ENCODE measurements around the gene ARHGAP22.

The ARHGAP22 gene

DNA sequence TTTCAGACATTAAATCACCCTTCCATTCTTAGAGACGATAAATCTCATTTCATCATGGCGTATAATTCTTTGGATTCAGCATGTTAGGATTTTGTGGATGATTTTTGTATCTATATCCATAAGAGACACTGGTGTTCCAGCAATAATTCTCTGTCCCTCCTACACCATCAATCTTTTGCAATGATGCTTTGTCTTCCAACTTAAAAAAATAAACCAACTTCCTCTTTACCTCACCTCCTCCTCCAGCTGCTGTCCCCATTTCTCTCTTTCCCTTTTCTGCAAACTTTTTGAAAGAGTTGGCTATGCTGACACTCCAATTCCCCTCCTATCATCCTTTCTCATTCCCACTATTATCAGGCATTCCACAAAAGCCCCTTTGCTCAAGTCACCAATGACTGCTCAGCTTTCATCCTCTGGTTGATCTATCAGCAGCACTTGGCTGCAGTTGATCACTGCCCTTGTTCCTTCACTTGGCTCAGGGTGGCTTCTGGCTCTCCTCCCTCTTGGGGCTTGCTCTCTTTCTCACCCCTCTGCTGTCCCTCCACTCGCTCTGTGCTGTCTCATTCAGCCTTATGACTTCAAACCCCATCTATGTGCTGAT, 130.0 kb downstream of the ARHGAP22 start:
- DNase-seq = no peak

DNA sequence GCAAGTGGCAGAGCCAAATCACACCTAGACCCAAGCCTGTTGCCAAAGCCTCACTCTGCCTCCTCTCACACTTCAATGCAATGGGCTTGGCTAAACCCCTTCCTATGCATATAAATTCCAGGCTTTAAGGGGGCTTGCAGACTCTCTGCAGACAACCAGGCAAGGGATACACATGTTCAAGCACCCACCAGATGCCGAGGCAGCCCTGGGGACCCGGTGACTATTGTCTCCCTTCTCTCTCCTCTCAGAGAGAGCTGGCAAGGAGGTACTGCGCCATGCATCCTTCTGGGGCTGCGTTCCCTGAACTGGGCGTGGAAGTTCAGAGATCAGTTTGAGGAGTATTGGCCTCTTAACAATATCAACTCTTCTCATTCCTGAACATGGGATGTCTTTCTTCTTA, 131.2 kb downstream of the ARHGAP22 start:
- no peak for DNase-seq

DNA sequence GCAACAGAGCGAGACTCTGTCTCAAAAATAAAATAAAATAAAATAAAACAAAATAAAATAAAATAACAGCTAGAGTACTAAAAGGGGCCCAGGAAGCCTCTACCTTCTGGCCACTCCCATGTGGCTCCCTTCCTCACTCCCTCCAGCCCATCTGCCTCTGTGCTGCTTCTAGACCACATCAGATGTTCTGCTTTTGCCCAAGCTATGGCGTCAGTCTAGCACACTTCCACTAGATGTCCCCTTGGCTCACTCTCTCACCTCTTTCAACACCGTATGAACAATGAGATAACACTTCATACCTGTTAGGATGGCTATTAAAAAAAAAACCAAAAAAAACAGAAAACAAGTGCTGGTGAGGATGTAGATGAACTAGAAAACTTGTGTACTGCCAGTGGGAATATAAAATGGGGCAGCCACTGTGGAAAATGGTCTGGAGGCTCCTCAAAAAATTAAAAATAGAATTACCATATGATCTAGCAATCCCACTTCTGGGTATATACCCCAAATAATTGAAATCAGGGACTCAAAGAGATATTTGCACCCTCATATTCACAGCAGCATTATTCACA, 132.3 kb downstream of the ARHGAP22 start:
- DNase-seq = no peak

DNA sequence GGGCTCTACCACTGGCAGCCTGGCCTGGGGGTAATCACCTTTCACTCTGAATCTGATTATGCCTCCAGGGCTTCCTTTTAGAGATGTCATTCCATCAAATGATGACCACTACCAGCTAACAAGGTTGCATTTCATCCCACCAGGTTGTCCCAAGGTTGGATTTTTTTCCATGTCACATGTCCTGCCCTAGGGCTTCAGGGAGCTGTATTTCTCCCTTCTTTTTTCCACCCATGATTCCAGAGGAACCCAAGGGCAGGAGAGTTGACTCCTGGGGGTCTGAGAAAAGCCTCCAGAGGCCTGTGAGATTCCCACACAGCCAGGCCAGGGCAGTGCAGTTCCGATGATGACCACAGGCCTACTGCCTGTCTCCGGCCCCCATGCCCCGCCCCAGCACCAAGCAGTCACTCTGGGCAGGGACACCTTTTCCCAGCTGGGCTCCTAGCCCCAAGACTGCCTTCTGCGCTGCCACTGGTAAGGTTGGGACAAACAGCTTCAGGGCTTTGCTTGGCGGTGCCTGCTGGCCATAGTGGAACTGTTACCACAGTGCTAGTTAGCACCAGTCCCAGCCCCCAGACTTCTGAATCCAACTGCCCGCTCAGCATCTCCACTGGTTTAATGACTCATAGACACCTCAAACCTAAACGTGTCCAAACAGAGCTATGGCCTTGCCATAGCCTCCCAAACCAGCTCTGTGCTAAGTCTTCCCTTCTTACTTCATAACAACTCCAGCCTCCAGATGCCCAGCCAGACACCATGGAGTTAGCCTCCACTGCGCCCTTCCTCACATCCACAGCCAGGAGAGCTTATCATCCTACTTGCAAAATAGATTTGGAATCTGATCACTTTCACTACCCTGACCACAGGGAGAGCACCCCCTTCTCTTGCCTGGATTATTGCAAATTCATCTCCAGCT, 133.7 kb downstream of the ARHGAP22 start:
- DNase-seq = no peak

DNA sequence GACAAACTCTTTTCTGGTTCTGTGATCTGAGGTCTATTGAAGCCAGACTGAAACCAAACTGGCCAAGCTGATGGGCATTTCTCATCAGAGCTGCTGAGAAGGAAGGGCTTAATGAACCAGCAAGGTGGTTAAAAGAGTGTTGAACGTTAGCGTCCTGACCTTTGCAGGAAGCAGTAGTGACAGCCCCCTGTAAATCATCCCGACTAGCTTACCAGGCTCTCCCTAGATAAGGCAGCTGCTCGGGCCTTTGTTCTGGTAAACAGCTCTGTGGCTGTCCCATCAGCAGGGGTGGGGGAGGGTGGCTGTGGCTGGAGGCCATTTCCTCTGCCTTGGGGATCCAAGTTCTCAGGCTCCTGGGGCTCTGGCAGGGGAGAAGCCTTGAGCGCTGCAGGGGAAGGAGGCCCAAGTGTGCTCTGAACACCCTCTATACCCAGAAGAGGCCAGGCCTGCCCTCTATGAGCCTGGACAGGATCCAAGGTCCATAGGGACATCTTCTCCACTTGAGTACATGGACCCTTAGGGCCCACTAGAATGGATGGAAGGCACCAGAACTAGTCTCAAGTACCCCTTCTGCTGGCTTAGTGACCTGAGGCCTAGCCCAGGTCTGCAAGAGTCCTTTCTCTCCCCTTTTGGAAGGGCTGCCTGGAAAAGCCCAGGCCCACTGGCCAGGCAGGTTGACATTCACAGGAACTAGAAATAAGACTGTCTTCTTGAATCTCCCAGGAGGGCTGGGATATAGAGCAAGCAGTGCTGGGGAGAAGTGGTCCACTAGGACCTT, 134.6 kb downstream of the ARHGAP22 start:
- no peak for DNase-seq

DNA sequence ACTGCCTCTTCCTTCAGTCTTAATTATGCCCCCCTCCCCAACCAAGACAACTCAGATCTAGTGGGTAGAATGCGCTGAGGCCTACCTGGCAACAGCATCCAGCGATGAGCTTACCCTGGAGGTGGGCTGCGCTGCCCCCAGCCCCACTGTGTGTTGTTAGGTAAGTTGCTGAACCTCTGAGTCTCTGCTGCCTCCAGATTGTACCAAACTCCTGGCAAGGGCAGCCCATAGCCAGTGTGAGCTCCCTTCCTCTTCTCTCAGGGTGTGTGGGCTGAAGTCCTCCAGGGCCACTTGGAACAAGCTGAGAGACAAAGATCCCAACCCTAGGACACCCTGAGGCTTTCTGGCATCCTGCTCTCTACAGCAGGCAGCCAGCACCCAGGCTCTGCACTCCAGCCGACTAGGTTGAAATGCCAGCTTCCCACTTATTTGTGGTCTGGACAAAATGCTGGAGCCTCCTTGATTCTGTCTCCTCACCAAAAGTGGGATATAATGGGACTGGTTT, 135.3 kb downstream of the ARHGAP22 start:
- no peak for DNase-seq

DNA sequence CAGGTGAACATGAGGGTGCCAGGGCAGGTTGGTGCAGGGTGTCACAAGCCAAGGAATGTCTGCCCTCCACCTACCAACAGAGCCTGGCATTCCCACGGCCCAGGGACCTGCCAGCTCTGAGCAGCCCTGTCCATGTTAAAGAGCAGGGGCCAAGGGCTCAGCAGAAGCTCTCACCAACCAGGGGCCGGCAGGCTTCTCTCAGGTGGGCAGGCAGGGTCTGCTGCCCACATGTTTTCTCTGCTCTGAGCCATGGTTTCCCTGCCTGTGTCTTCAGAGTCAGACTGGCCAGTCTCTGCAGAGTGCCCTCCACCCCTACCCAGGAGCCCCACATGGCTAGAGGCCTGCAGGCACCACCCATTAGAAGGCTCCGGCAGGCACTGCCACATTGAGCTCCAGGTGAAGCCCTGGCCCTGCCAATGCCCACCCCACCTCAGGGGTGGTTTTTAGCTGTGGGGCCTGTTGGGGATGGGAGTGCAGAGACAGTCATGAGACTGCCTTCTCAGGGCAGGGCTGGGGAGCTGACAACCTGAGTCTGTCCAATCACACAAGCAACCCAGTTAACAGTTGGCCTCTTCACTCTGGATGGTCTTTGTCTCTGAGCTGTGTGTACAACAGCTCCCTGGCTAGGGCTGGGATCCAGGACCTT, 135.9 kb downstream of the ARHGAP22 start:
- no peak for DNase-seq

DNA sequence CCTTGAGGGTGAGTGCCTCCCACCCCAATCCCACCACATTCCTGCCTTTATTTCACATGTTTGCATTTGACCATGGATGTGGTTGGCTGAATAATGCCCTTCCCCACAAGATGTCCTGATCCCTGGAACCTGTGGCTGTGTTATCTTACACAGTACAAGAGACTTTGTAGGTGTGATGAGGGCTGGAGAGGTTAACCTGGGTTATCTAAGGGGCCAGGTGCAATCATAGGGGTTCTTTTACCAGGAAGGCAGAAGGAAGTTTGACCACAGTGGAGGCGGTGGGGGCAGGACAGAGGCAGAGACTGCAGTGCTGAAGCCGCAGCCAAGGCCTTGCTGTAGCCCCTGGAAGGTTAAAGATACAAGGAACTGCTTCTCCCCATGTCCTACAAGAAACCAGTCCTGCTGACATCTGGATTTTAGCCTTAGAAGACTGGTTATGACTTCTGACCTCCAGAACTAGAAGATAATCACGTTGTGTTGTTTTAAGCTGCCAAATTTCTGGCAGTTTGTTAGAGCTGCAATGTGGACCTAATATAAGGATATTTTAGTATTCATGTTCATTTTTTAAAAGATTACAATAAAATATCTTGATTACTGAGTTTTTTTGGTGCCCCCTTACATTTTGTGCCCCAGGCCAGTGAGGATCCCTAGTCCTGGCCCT, 136.6 kb downstream of the ARHGAP22 start:
- no peak for DNase-seq

DNA sequence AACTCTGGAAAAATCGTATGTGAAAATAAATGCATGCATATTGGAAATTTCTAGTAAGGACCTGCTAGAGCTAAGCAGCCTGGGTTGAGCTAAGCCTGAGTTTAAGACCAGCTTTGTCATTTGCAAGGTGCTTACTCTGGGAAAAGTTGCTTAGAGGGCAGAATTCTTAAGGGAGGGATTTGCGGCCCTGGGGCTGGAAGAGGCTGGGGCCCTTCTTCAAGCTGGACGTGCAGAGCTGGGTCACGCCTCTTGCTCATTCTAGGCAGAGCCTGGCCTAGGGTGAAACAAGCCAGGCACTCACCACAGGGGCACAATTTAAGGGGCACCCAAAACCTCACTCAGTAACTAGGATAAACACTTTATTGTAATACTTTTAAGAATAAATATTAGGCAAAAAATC, 137.2 kb downstream of the ARHGAP22 start:
- DNase-seq = no peak

DNA sequence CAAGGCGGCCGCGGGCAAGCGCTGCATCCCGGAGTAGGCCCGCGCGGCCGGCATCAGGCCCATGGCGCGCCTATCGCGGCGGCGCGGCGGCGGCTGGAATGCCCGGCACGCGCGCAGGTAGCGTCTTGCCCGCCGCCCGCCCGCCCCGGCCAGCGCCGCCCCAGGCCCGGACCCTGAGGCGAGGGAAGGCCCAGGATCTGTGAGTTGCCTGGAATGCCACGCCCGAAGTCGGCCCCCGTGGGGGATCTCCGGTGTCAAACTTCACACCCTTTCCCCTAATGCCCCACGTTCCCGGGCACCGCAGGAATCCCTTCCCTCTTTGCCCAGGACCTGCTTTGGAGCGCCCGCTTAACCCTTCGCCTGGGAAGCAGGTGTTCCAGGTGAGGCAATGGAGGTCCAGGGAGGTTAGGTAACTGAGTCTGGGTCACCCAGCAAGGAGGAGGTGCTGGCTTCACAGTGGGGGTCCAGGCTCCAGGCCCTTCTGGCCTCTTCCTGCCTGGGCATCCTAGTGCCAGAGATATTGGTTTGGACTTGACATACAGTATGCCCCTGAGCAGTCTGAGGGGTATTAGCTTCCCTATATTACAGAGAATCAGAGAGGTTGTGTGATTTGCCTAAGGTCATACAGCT, 138.1 kb downstream of the ARHGAP22 start:
- DNase-seq = no peak

DNA sequence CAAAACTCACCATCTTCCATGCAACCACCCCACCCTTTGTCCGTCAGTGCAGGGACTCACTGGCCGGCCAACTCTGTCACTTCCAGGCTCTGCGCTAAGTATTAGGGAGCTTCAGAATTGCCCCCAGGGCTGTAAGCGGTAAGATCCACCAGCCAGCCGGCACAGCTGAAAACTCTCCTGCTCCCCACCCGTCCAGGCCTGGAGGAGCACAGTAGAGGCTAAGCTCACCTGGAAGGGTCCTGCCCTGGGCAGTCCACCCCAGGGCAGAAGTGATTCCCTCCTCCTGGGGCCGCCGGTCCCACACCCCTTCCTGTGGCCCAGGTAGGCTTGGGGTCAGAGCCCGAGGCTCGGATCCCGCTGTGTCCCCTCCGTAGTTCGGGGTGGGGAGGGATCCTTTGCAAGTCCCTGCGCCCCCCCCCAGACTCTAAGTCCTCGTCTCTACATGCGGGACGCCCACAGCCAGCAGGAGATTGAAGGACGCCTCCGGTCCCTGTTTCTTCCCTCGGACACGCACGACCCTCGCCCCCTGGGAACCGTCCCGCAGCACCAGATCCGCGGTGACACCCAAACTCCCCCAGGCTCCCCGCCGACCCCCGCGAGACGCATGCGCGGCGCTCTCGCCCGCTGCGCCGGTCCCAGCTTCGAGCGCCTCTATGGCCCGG, 138.9 kb downstream of the ARHGAP22 start:
- no peak for DNase-seq

DNA sequence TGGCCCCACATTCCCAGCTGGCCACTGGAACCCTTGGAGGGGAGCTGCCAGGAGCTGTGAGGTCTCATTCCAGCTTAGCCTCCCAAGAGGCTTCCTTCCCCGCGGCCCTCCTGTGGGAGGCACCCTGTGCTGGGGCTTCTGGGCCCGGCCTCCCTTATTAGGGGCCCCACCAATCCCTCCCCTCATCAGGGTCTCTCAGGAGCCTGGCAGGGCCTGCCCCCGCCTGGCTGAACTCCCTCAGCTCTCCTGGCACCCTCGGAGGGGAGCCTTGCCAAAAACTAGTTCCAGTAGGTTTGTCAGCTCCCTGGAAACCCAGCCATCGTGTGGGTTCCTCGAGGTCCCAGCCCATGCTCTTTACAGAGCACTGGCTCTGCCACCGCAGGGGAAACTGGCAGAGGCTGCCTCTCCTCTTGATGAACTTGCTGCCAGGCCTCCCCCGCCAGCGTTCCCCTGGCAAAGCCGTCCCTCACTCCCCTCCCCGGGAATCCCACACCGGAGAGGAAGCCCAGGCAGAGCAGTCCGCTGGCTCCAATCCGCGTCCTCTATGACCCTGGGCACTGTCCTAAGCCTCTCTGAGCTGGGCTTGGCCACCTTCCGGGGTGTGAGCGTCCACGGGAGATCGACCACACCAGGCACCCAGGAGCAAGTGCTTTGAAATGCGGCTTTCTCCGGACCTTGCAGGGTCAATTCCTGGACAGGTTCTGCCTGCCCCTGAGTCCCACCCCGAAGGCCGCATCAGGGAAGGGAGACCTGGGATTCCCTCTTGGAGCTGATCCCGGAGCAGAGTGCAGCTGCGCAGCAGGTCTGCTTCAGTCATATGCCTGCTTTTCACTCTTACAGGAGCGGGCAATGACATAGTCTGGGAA, 139.8 kb downstream of the ARHGAP22 start:
- DNase-seq = peak; percentile 60

DNA sequence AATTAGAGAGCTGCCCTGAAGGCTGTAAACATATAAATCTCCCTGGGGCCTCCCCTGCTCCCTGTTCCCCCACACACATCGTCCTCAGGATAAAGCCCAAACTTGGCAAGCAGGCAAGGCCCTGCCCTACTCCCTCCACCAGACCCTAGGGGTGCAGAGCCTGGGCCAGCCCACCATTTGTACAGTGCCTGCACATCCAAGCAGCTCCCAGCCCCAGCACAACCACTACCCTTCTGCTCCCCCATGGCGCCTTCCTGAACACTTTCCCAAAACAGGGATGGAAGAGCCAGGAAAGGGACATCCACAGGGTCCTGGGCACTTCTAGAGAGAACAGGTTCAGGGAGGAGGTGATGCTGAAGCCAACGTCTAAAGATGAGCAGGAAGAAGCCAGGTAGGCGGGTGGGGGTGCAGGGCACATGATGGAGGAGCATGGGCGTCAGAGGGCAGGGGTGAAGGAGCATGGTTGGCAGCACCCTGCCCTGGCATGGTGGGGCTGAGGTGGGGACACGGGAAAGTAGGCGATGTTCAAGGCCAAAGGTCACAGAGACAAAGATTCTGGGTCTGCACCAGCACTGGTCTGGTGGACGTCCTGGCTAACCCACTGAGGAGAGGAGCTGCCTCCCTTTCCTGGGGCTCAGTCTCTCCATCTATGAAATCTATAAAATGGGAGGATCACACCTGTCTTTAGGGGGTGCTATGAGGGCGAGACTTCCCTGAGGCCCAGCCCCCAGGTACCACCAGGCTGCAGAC, 140.6 kb downstream of the ARHGAP22 start:
- DNase-seq = no peak

DNA sequence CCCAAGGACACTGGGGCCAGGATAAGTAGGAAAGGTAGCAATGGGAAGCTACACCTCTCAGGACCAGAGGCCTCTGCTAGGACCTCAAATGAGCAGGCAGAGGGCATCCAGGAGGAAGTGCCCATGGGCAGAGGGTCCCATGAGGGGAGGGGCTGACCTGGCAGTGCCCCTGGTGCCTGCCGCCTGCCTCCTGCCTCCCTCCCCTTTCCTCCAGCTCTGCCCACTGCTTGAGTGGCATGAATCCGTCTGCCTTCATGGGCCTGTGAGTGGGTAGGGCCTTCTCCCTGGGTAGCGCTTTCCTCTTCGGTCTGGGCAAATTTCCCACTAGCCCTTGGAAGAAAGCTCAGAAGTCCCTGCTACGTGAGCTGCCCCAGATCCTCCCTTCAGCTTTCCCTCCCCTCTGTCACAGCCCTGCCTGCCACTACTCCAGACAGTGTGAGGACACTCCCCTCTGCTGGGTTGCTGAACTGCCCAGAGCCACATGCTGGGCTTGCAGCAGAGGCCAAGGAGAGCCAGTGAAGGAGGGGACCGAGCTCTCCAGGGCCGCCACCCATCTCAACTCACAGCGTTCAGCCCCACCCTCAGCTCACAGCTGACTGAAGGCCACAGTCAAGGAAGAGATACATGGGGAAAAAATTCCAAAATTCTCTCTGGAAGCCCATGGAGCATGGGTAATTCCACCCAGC, 141.4 kb downstream of the ARHGAP22 start:
- DNase-seq = no peak

DNA sequence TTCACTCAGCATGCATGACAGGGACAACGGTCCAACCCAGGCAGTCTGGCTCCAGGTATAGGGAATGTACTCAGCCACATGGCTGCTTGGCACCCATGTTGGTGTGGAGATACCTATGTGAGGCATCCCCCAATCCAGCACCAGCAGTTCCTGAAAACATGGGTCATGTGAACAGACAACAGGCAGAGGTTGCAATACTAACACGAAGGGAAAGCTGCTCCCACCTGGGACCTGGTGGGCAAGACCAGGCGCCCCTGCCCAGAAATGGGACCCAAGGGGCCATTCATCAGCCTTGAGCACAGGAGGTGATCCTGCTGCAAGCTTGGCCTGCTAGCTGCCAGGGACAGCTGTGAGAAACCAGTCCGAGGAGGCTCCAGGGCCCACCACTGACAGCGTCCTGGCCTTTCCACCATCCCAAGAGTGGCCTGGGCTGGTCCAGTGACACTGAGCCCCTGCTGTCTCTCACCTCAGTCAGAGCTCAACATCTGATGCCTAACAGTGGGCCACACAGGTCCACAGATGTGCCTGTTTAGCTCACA, 142.3 kb downstream of the ARHGAP22 start:
- no peak for DNase-seq

DNA sequence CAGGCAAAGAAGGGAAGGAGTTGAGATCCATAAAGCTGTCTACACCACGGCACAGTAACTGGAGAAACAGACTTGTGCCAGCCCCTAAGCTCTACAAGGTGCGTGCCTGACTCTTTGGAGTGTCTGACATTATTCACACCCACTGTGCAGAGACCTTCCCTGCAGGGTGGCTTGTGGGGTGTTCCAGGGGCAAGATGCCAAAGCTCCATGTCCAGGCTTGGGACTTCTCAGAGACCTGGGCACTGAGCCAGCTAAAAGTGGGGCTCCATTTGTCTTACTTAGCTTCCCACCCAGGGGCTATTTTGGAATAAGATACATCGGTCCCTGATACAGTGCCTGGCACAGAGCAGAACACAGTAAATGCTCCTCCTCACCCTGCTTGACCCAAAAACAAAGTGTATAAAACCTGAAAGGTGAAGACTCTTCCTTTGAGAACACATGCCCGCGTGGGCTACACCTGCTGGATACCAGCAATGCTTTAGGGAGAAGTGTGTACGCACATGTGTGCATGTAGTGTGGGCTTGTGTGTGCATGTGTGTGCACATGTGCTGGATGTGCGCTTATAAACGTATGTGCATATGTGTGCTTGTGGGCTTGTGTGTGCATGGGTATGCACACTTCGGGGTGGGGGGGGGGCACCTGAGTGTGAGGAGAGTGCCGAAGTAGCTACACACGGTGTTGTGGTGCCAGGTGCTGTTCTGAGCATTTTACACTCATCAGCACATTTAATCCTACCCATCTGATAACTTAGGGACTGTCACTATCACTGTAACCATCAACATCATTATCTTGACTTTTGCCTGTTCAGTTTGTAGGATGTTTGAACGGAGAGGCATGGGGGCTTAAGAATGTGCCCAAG, 143.0 kb downstream of the ARHGAP22 start:
- no peak for DNase-seq

DNA sequence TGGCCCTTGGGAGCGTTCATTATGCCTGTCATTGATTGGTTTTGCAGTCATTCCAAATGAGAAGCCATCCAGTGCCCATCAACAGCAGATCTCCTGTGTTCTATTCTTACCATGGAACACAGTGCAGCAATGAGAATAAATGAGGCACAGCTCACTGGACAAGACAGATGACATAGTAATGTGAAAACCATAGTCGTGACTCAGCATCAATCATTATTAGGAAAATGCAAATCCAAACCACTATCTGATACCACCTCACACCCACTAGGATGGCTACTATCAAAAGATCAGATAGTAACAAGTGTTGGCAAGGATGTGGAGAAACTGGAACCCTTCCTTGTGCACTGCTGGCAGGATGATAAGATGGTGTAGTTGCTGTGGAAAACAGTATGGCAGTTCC, 144.7 kb downstream of the ARHGAP22 start:
- no peak for DNase-seq

All from left hindlimb (tissue), 1 donor.